Omental fat pad (tissue), 4 donors: Measurements from ENCODE around the gene NSD1. TPM values are rescaled to one million over a fixed set of nuclear protein-coding genes. Genes with fewer than 3 reads are reported as not detected.

Source experiments
- ATAC-seq: fragments of 150-250 bp; one replicate; pipeline ENCODE4 v1.9.1; 2016; ENCODE audit warnings: mild to moderate bottlenecking, moderate library complexity; ENCODE audit not compliant: low FRiP score
- DNase-seq: peaks from one replicate; pipeline ENCODE4 v3.0.0-alpha.2; 2019; ENCODE audit warnings: low spot score
- total RNA-seq, 4 donors: library from RNA; depleted of rRNA; stranded (reverse); fragments of >200 nt; gene quantifications; one replicate each; pipeline ENCODE4 v1.1.0, GENCODE V29; 2016
- TF ChIP-seq, protein P1 (sequence below), 3 donors: fragments of 450-650 bp; IDR thresholded peaks; one replicate each; pipeline ENCODE4 v1.5.1; 2016 to 2017; ENCODE audit warnings: antibody characterized with exemption in 3 of 3, mild to moderate bottlenecking in 3 of 3, moderate library complexity in 2 of 3

Gene NSD1
- total RNA-seq, 4 donors from 2014 or later, result 32.3 to 52.6 (median 36.1) TPM

DNA sequence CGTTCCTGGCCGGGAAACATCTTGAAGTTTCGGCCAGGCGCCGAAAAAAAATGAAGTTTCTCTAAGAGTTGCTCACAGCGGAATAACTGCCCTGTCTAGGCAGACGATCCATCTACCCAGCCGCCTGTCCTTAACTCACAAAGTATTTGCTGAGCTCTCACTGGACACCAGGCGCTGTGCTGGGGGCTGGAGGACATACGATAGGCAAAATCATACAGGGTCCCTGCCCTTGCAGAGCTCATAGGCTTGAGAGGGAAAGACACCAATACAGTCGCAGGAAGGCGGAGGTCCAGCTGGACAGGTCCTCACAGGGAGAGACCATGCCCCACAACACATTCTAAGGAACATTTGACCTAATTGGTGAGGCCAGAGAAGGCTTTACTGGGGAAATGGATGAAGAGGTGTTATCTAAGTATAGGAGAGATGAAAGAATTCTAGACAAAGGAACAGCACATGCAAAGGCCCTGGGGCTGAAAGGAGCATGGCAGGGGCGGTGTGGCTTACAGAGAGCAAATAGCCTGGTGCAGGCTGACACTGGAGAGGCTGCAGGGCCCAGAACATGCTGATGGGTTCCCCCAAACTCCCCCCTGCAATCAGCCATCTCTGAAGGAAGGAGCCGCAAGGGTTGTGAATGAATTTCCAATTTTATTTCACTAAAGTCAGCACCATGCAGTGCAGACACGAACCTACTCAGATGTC, 180.1 kb downstream of the NSD1 start:
- TF ChIP-seq, protein P1, sequence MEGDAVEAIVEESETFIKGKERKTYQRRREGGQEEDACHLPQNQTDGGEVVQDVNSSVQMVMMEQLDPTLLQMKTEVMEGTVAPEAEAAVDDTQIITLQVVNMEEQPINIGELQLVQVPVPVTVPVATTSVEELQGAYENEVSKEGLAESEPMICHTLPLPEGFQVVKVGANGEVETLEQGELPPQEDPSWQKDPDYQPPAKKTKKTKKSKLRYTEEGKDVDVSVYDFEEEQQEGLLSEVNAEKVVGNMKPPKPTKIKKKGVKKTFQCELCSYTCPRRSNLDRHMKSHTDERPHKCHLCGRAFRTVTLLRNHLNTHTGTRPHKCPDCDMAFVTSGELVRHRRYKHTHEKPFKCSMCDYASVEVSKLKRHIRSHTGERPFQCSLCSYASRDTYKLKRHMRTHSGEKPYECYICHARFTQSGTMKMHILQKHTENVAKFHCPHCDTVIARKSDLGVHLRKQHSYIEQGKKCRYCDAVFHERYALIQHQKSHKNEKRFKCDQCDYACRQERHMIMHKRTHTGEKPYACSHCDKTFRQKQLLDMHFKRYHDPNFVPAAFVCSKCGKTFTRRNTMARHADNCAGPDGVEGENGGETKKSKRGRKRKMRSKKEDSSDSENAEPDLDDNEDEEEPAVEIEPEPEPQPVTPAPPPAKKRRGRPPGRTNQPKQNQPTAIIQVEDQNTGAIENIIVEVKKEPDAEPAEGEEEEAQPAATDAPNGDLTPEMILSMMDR (IDR thresholded peaks at IDR 0.05), result no peak
- ATAC-seq, result no peak
- no peak for DNase-seq

DNA sequence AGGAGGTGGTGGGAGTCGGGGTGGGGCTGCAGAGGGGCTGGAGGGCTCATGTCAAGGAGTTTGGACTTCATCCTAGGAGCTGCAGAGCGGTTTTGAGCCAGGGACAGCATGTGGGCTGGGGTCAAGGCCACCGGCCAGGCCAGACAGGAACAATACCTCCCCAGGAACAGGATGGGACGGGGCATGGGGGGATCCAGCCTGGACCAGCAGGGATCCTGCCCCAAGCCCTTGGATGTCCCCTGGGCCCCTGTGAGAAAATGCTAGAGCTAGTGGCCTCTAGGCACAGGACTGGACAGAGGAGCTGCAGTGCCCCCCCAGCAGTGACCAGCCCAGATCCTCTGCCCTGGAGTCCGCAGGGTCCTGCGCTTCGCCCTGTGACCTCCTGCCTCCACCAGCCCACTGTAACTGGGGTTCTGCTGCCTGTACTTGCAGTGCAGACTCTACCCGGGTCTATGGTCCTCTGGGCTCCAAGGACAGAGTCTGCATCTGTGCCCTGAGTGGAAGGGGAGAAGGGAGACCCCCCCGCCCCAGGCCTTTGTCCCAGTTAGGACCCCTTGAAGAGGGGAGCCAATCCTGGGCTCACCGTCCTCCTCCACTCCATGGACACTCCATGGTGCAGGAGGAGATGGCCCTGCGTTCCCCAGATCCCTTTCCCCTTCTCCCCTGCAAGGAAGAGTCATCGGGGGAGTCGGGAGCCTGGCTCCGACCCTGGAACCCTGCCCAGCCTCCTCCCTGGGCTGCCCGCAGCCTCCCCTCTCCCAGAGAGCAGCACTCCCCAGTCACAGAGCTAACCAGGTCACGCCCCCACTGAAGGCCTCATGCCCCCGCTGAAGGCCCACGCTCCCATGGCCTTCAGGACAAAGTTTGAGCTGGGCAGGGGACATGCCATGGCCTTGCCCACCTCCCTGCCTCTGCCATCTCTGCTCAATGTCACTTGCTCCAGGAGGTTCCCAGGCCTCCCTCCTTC, 181.1 kb downstream of the NSD1 start:
- DNase-seq (no peak), ATAC-seq (no peak)
- TF ChIP-seq, protein P1 (IDR thresholded peaks at IDR 0.05), result no peak

DNA sequence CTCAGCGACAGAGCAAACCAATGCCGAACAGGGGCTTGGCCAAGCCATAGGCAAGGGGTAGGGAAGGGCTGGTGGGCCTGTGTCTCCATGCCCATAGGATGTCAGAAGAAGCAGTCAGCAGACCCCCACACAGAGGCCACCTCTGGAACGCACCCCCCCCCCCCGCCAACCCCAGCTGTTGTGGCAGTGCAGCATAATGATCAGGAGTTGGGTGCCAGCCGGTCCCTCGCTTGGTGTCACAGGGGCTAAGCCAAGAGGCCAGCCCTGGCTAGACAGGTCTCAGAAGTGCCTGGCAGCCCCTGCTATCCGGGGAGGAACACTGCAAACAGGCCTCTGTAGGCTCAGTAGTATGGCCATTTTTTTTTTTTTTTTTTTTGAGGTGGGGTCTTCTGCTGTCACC, 181.8 kb downstream of the NSD1 start:
- TF ChIP-seq, protein P1 (IDR thresholded peaks at IDR 0.05), result no peak
- DNase-seq, result no peak

DNA sequence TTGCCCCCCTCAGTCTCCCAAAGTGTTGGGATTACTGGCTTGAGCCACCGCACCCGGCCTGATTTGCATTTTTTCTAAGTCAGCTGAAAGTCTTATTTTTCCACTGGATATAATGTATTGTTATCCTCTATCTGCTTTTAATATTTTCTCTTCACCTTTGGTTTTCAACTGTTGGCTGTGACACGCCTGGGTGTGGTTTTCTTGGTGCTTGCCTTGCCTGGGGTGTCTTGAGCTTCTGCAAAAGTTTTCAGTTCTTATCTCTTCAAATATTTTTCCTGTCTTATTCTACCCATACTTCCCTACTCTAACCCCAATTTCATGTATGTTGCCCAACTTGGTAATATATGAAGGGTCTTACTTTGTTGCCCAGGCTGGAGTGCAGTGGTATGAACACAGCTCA, 182.4 kb downstream of the NSD1 start:
- ATAC-seq (no peak), DNase-seq (no peak)
- TF ChIP-seq, protein P1 (IDR thresholded peaks at IDR 0.05), result no peak

More for the DNA sequence above, 181.8 kb downstream of the NSD1 start:
- no peak for ATAC-seq

DNA sequence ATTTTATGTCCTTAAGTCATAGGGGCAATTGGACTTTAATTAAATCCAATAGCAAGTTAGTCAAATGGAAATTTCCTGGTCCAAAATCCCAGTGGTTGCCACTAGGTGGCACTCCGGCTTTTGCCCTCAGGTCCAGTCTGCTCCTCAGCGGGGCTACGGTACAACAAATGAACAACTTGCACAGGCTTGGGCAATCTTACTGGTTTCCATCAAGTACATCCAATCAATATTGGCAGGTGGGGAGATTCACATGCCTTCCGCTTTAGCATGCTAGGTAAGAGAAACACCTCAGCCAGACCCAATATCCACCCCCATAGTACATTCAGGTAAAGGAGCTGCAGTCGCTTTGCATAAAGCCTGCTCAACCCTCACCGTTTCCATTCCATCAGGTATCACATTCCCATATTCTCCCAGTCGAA, 184.4 kb downstream of the NSD1 start:
- ATAC-seq (no peak), DNase-seq (peak; percentile 64)
- TF ChIP-seq, protein P1 (IDR thresholded peaks at IDR 0.05), result peak in 1 of 3 donors; percentile 79

DNA sequence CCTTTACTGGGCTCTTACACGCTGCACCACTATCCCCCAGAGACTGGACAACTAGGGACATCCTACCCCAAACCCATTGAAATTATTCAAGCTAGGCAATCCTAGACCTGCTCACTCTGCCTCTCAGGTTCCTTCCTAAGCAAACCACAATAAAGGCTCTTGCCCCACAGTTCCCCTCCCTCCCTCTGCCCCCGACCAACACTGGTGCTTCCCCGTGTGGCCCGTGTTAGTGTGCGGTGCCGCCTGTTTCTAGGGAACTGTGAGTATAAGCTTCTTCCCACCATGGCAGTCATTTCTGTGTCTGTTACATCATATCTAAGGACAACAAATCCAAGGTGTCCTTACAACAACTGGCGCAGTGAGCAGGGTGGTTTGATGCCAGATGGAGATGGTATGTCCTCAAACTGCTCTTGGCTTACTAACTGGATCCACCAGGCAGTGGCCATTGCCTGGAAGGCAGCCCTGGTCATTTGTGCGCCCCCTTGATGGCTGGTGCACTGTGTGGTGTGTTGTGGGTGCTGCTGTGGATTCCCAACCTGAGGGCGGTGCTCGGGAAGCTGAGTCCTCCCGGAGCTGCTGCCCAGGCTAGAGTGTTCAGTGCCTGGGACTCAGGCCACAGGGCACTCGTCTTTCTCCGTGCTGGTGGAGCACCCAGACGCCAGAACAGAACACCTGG, 186.5 kb downstream of the NSD1 start:
- TF ChIP-seq, protein P1 (IDR thresholded peaks at IDR 0.05), result no peak
- ATAC-seq (no peak), DNase-seq (no peak)
